Measurements from ENCODE around the gene ALPL. TPM values are rescaled to one million over a fixed set of nuclear protein-coding genes. Genes with fewer than 3 reads are reported as not detected.

ALPL gene
- total RNA-seq, 1 experiment from 2014 or later = 4.8 TPM

- H3K9me3 ChIP-seq (ENCODE audit: low read depth, low read length, poor library complexity, severe bottlenecking) = no peaks in the 10 kb centered on the region
- H3K36me3 ChIP-seq (ENCODE audit: insufficient read depth, low read length, poor library complexity, severe bottlenecking) = no peaks in the 10 kb centered on the region
- POLR2A ChIA-PET (ENCODE audit: low non-redundant PET) = interaction anchor here (0.7 kb wide), 1 partner anchor 28 kb away, joined by 3 read pairs; no protein-coding TSS in a partner anchor
- H3K27me3 ChIP-seq (replicated peaks; ENCODE audit: insufficient read depth, low read depth, low read length, poor library complexity) = no peaks in the 10 kb centered on the region
- no peak overlapping the region for H3K27ac ChIP-seq (ENCODE audit: low read depth, low read length, poor library complexity, severe bottlenecking)
- no peak for TF ChIP-seq CTCF (conservative IDR thresholded peaks at IDR 0.05; ENCODE audit: low read depth, low read length)
- no peak for TF ChIP-seq EZH2 (IDR thresholded peaks at IDR 0.05; ENCODE audit: borderline replicate concordance, low read depth, low read length, poor library complexity, severe bottlenecking)
- CTCF ChIA-PET = no interaction called here
- intact Hi-C loops (cut with micrococcal nuclease; ENCODE audit: unreplicated experiment) = no loop called here
- no TSS peak for BruUV-seq (replicated peaks)
- no peak overlapping the region for H3K4me3 ChIP-seq (ENCODE audit: low read depth, low read length, poor library complexity, severe bottlenecking)
- no peaks in the 10 kb centered on the region for H3K4me1 ChIP-seq (ENCODE audit: insufficient read depth, low read length, poor library complexity, severe bottlenecking)
- DNase-seq (ENCODE audit: low spot score) = no peak
These were observed 14.1 kb downstream of the ALPL start for GRCh38 chr1:21523297-21523813.

- Histone ChIP-seq H3K36me3 (ENCODE audit: insufficient read depth, low read length, poor library complexity, severe bottlenecking) (no peaks in the 10 kb centered on the region), H3K27ac (ENCODE audit: low read depth, low read length, poor library complexity, severe bottlenecking) (no peak overlapping the region), H3K4me3 (ENCODE audit: low read depth, low read length, poor library complexity, severe bottlenecking) (no peak overlapping the region), H3K9me3 (ENCODE audit: low read depth, low read length, poor library complexity, severe bottlenecking) (no peaks in the 10 kb centered on the region), H3K4me1 (ENCODE audit: insufficient read depth, low read length, poor library complexity, severe bottlenecking) (no peaks in the 10 kb centered on the region), H3K27me3 (replicated peaks; ENCODE audit: insufficient read depth, low read depth, low read length, poor library complexity) (no peaks in the 10 kb centered on the region)
- TF ChIP-seq CTCF (conservative IDR thresholded peaks at IDR 0.05; ENCODE audit: low read depth, low read length) (no peak), EZH2 (IDR thresholded peaks at IDR 0.05; ENCODE audit: borderline replicate concordance, low read depth, low read length, poor library complexity, severe bottlenecking) (no peak)
- CTCF ChIA-PET = no interaction called here
- intact Hi-C loops (cut with micrococcal nuclease; ENCODE audit: unreplicated experiment) = no loop called here
- no peak for DNase-seq (ENCODE audit: low spot score)
- BruUV-seq (replicated peaks) = no TSS peak
- POLR2A ChIA-PET (ENCODE audit: low non-redundant PET) = interaction anchor here (0.7 kb wide), 1 partner anchor 1513 kb away, joined by 3 read pairs; no protein-coding TSS in a partner anchor
These were observed 15.0 kb downstream of the ALPL start for GRCh38 chr1:21524220-21524619.

GRCh38 chr1:21524686-21525339, 15.6 kb downstream of the ALPL start:
- POLR2A ChIA-PET (ENCODE audit: low non-redundant PET) = interaction anchor here (0.7 kb wide), 1 partner anchor 1513 kb away, joined by 3 read pairs; no protein-coding TSS in a partner anchor
- no TSS peak for BruUV-seq (replicated peaks)
- CTCF ChIA-PET = no interaction called here
- no peaks in the 10 kb centered on the region for H3K27me3 ChIP-seq (replicated peaks; ENCODE audit: insufficient read depth, low read depth, low read length, poor library complexity)
- no peaks in the 10 kb centered on the region for H3K4me1 ChIP-seq (ENCODE audit: insufficient read depth, low read length, poor library complexity, severe bottlenecking)
- intact Hi-C loops (cut with micrococcal nuclease; ENCODE audit: unreplicated experiment) = no loop called here
- DNase-seq (ENCODE audit: low spot score) = no peak
- H3K27ac ChIP-seq (ENCODE audit: low read depth, low read length, poor library complexity, severe bottlenecking) = no peak overlapping the region
- H3K36me3 ChIP-seq (ENCODE audit: insufficient read depth, low read length, poor library complexity, severe bottlenecking) = no peaks in the 10 kb centered on the region
- no peak for TF ChIP-seq EZH2 (IDR thresholded peaks at IDR 0.05; ENCODE audit: borderline replicate concordance, low read depth, low read length, poor library complexity, severe bottlenecking)
- no peak for TF ChIP-seq CTCF (conservative IDR thresholded peaks at IDR 0.05; ENCODE audit: low read depth, low read length)
- no peaks in the 10 kb centered on the region for H3K9me3 ChIP-seq (ENCODE audit: low read depth, low read length, poor library complexity, severe bottlenecking)
- H3K4me3 ChIP-seq (ENCODE audit: low read depth, low read length, poor library complexity, severe bottlenecking) = no peak overlapping the region
